K562 (cell line): ENCODE data around the gene CDCP2. TPM values are rescaled to one million over a fixed set of nuclear protein-coding genes. Genes with fewer than 3 reads are reported as not detected.

Experiments used
- ATAC-seq: fragments of 200-7000 bp; cut with Tn5 transposase; 3 replicates; pipeline ENCODE4 v1.9.1; 2020; ENCODE audit warnings: moderate library complexity
- BruUV-seq: library from RNA; stranded (reverse); fragments of 400-500 nt; replicated peaks from 2 replicates; lab custom pipeline; 2021; lab: Mats Ljungman, UMichigan
- CTCF ChIA-PET: fragments of 300-600 bp; formaldehyde crosslinking; extraction: SDS; loops from one replicate; lab custom pipeline; 2021; ENCODE audit warnings: low intra/inter-chr PET ratio; lab: Yijun Ruan, JAX
- POLR2A ChIA-PET: fragments of 300-600, 350-650 bp; sonication (Branson Sonifier 250); formaldehyde crosslinking; extraction: SDS; loops from one replicate; lab custom pipeline; 2021; ENCODE audit warnings: antibody characterized with exemption, inconsistent platforms; lab: Yijun Ruan, JAX
- DNase-seq, 4 experiments: peaks; one replicate each; pipeline versions ENCODE4 v3.0.0 to v3.0.0-alpha.2; 2011 to 2018; ENCODE audit warnings: low spot score in 3 of 4, mixed read lengths in 3 of 4; ENCODE audit errors: extremely low read depth in 1 of 4
- FAIRE-seq: peaks from 2 replicates; lab custom pipeline; 2011; peaks lifted over from hg19 to GRCh38; lab: Jason Lieb, UNC
- H2AFZ ChIP-seq: 2 replicates; pipeline ENCODE4 v1.6.0; 2011; ENCODE audit warnings: low read depth, low read length, control low read depth, inconsistent platforms
- H3K27ac ChIP-seq: fragments of 200-600 bp; 3 replicates; pipeline ENCODE4 v1.8.0; 2011; ENCODE audit warnings: low read depth, mild to moderate bottlenecking, control low read depth, inconsistent platforms, low read length, moderate library complexity, mixed read lengths; ENCODE audit errors: extremely low read depth
- H3K27me3 ChIP-seq, 2 experiments: fragments of 300-600 bp in 1 of 2; 2 replicates in 1 of 2; 3 replicates in 1 of 2; pipeline versions ENCODE4 v1.6.0 to v1.8.0; 2011; ENCODE audit warnings: inconsistent platforms in 2 of 2, low read length in 2 of 2, mild to moderate bottlenecking in 1 of 2, mixed read lengths in 1 of 2, moderate library complexity in 1 of 2; ENCODE audit not compliant: control insufficient read depth in 2 of 2, insufficient read depth in 2 of 2
- H3K36me3 ChIP-seq: fragments of 300-600 bp; 3 replicates; pipeline ENCODE4 v1.8.0; 2011; ENCODE audit warnings: mild to moderate bottlenecking, low read length, inconsistent platforms; ENCODE audit not compliant: control insufficient read depth, insufficient read depth
- H3K4me1 ChIP-seq, 2 experiments: fragments of 200-600 bp in 1 of 2; replicated peaks in 1 of 2; 2 replicates in 1 of 2; 3 replicates in 1 of 2; pipeline versions ENCODE4 v1.5.1 to v1.8.0; 2011; ENCODE audit warnings: inconsistent platforms in 2 of 2, low read length in 2 of 2, mild to moderate bottlenecking in 1 of 2, mixed read lengths in 1 of 2, moderate library complexity in 1 of 2; ENCODE audit not compliant: control insufficient read depth in 2 of 2, insufficient read depth in 2 of 2
- H3K4me2 ChIP-seq: 2 replicates; pipeline ENCODE4 v1.6.1; 2011; ENCODE audit warnings: low read length, control low read depth, inconsistent platforms, mixed read lengths; ENCODE audit not compliant: insufficient read depth
- H3K4me3 ChIP-seq: fragments of 200-600 bp; sonication (generic), shearing (Covaris generic); 2 replicates; pipeline ENCODE4 v1.5.1; 2016; ENCODE audit warnings: control low read depth, inconsistent platforms
- H3K79me2 ChIP-seq: fragments of 200-600 bp; 3 replicates; pipeline ENCODE4 v1.8.0; 2011; ENCODE audit warnings: low read length, inconsistent platforms; ENCODE audit not compliant: control insufficient read depth, insufficient read depth
- H3K9ac ChIP-seq, 2 experiments: 2 replicates each; pipeline versions ENCODE4 v1.6.0 to v1.6.1; 2011; ENCODE audit warnings: low read depth in 2 of 2, low read length in 2 of 2, control low read depth in 1 of 2, inconsistent platforms in 1 of 2, mild to moderate bottlenecking in 1 of 2, mixed read lengths in 1 of 2; ENCODE audit not compliant: insufficient read depth in 1 of 2
- H3K9me1 ChIP-seq: one replicate; pipeline ENCODE4 v1.6.0; 2011; ENCODE audit warnings: inconsistent platforms, mild to moderate bottlenecking, low read length, moderate library complexity; ENCODE audit not compliant: control insufficient read depth, insufficient read depth
- H3K9me3 ChIP-seq: replicated peaks from 2 replicates; pipeline ENCODE4 v1.5.1; 2011; ENCODE audit warnings: low read depth, low read length, inconsistent platforms; ENCODE audit not compliant: control insufficient read depth, insufficient read depth
- H4K20me1 ChIP-seq: replicated peaks from 2 replicates; pipeline ENCODE4 v1.6.1; 2011; ENCODE audit warnings: low read length, inconsistent platforms, mixed read lengths; ENCODE audit not compliant: control insufficient read depth, insufficient read depth
- BCL6 ChIP-seq: fragments of 250-450 bp; sonication (Bioruptor Pico); IDR thresholded peaks from 2 replicates; pipeline ENCODE4 v1.4.0; 2020
- BCOR ChIP-seq: fragments of 450-650 bp; IDR thresholded peaks from 2 replicates; pipeline ENCODE4 v1.6.1; 2016
- ELF4 ChIP-seq: fragments of 450-650 bp; formaldehyde crosslinking; IDR thresholded peaks from 2 replicates; pipeline ENCODE4 v1.4.0; 2022; ENCODE audit warnings: missing genetic modification characterization
- FOXJ3 ChIP-seq: sonication (generic); formaldehyde crosslinking; IDR thresholded peaks from 2 replicates; pipeline ENCODE4 v1.4.0; 2020; ENCODE audit warnings: mild to moderate bottlenecking, missing genetic modification reagents
- GABPB2 ChIP-seq: fragments of 250-450 bp; sonication (Bioruptor Pico); conservative IDR thresholded peaks from 2 replicates; pipeline ENCODE4 v1.5.1; 2021; ENCODE audit warnings: mild to moderate bottlenecking
- HMGN3 ChIP-seq: IDR thresholded peaks from 2 replicates; pipeline ENCODE4 v1.6.1; 2011; ENCODE audit warnings: borderline replicate concordance, low read depth, mild to moderate bottlenecking, mixed read lengths, low read length; ENCODE audit not compliant: insufficient read length; ENCODE audit errors: extremely low read depth
- KDM1A ChIP-seq, 2 experiments: fragments of 450-650 bp; IDR thresholded peaks; 2 replicates each; pipeline ENCODE4 v1.6.1; 2016; ENCODE audit warnings: mild to moderate bottlenecking in 2 of 2
- PHTF2 ChIP-seq: fragments of 250-450 bp; sonication (Bioruptor Pico); IDR thresholded peaks from 2 replicates; pipeline ENCODE4 v1.5.0; 2021; ENCODE audit warnings: mild to moderate bottlenecking
- RBM25 ChIP-seq: fragments of 200-400 bp; formaldehyde crosslinking; IDR thresholded peaks from 2 replicates; pipeline ENCODE4 v1.6.1; 2018; ENCODE audit warnings: low read length, low read depth, moderate library complexity; ENCODE audit not compliant: severe bottlenecking
- SAFB2 ChIP-seq: fragments of 200-400 bp; formaldehyde crosslinking; IDR thresholded peaks from 2 replicates; pipeline ENCODE4 v1.6.1; 2018; ENCODE audit warnings: borderline replicate concordance, low read length, low read depth, moderate library complexity; ENCODE audit not compliant: severe bottlenecking
- ZFP36 ChIP-seq: fragments of 150-350 bp; IDR thresholded peaks from 2 replicates; pipeline ENCODE4 v1.6.1; 2018; ENCODE audit warnings: low read length, low read depth; ENCODE audit not compliant: partially characterized antibody
- ZNF133 ChIP-seq: fragments of 250-450 bp; sonication (Bioruptor Pico); IDR thresholded peaks from 2 replicates; pipeline ENCODE4 v1.4.0; 2020; ENCODE audit warnings: mild to moderate bottlenecking
- ZNF140 ChIP-seq: fragments of 250-450 bp; sonication (Bioruptor Pico); IDR thresholded peaks from 2 replicates; pipeline ENCODE4 v1.8.0; 2021; ENCODE audit warnings: moderate library complexity, mild to moderate bottlenecking, inconsistent platforms
- ZNF449 ChIP-seq: fragments of 250-450 bp; sonication (Bioruptor Pico); IDR thresholded peaks from 2 replicates; pipeline ENCODE4 v1.8.0; 2022; ENCODE audit warnings: moderate library complexity, mild to moderate bottlenecking, inconsistent platforms
- ZNF584 ChIP-seq: fragments of 200-800 bp; sonication (Bioruptor generic); IDR thresholded peaks from 2 replicates; pipeline ENCODE4 v1.6.1; 2016; ENCODE audit warnings: low read depth, mild to moderate bottlenecking, missing genetic modification characterization, missing compliant biosample characterization
- WGBS: fragments of 100-300 bp; shearing (Covaris generic); methylation state at CpG from one replicate; pipeline ENCODE4 v1.1.6; 2016; ENCODE audit warnings: low coverage, mixed read lengths; ENCODE audit not compliant: insufficient coverage; ENCODE audit errors: missing lambda C conversion rate; 5-methylcytosine and 5-hydroxymethylcytosine counted together
- in situ Hi-C: fragments of 300-500 bp; cut with MboI; formaldehyde crosslinking; loops from 4 replicates; pipeline ENCODE4 v1.15.0; 2018; ENCODE audit warnings: inconsistent platforms, mixed read lengths
- intact Hi-C: fragments of 100-400 bp; cut with micrococcal nuclease; formaldehyde crosslinking; loops from 2 replicates; pipeline ENCODE4 v1.14.2; 2022
- polyA plus RNA-seq, 8 experiments: library from polyadenylated mRNA; depleted of rRNA in 4 of 8; stranded (reverse) in 5 of 8; unstranded in 3 of 8; fragments of >200 nt; fragmentation: Nextera tagmentation in 2 of 8; fragmentation: Illumina TruSeq in 1 of 8; extraction: Ambion mirVana in 2 of 8; extraction: Trizol in 1 of 8; gene quantifications; 2 replicates each; pipeline versions ENCODE4 v1.2.1 to v1.2.3, GENCODE V29; 2011 to 2014; ENCODE audit warnings: inconsistent platforms in 1 of 8, missing spikeins in 1 of 8
- total RNA-seq, 7 experiments: library from RNA; depleted of rRNA in 6 of 7; stranded (reverse); fragments of >200 nt in 6 of 7; fragmentation: Illumina TruSeq in 2 of 7; extraction: Trizol in 2 of 7; gene quantifications; 2 replicates each; pipeline versions ENCODE4 v1.2.1 to v1.2.3, GENCODE V29; 2011 to 2021; ENCODE audit warnings: low replicate concordance in 1 of 7
- TF ChIP-seq, protein P1 (sequence below): sonication (generic); formaldehyde crosslinking; IDR thresholded peaks from 2 replicates; pipeline ENCODE4 v1.8.1; 2022; ENCODE audit warnings: missing genetic modification reagents
- TF ChIP-seq, protein P2 (sequence below): fragments of 250-450 bp; sonication (Bioruptor Pico); IDR thresholded peaks from 2 replicates; pipeline ENCODE4 v1.8.0; 2021; ENCODE audit warnings: moderate library complexity, mild to moderate bottlenecking, inconsistent platforms
- TF ChIP-seq, protein P3 (sequence below): sonication (generic); formaldehyde crosslinking; IDR thresholded peaks from 2 replicates; pipeline ENCODE4 v1.9.0; 2022; ENCODE audit warnings: mild to moderate bottlenecking, missing genetic modification reagents

The CDCP2 gene
- total and polyA plus RNA-seq, 9 of the 15 experiments (the other 6 are each of a cell fraction or from before 2014, with no cell fraction given) = not detected

DNA sequence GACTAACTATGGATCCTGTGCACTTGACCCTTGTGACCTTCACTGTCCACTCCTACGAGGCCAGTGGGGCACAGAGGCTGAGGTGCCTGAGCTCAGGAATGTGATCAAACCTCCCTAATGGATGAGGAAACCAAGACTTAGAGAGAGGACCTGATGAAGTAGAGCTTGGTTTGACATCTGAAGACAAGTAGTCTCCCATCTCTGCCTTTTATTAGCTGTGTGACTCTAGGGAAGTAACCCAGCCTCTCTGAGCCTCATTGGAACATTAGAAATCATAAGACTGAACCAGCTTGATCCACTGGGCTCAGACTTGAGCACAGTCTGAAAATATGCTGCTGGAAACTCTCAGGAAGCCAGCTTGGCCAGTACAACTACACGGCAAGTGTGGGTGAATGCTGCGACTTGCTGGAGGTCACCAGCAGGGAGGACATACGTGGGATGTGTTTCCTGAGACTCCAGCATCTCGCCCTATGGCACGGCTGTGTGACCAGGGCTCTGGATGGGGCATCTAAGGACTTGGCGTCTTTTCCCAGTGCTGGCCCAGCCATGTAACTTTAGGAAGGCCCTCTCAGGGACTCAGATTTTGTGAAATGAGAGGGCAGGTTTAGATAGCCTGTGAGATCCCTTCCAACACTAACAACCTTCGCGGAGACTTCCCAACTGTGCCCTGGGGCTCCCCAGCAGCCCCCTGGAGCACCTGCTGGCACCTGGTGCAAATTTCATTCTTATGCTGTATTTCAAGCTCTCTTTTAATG is 10.5 kb downstream of the CDCP2 start:
- in situ Hi-C loops (no loop called here), intact Hi-C loops (no loop called here)
- H3K4me1 ChIP-seq = peaks cover 0 to 9% of the 10 kb centered on the region in 2 experiments; a peak in 2 of 5 replicates
- ChIA-PET POLR2A (interaction anchor here (0.6 to 1.6 kb wide), 3 partner anchors 13 to 21 kb away, joined by 3 to 6 read pairs (median 5); no protein-coding TSS in a partner anchor), CTCF (no interaction called here)
- no peak overlapping the region for H3K27ac ChIP-seq
- H3K9me1 ChIP-seq = no peaks in the 10 kb centered on the region
- no peak for FAIRE-seq
- WGBS = 29% methylated on average over 9 of the region's 9 CpGs
- no TSS peak for BruUV-seq
- no peak for DNase-seq
- H3K79me2 ChIP-seq = no peaks in the 10 kb centered on the region
- H3K9ac ChIP-seq = no peak overlapping the region
- no peak overlapping the region for H3K4me2 ChIP-seq
- no peaks in the 10 kb centered on the region for H3K9me3 ChIP-seq
- H3K36me3 ChIP-seq = no peaks in the 10 kb centered on the region
- peaks cover 0 to 13% of the 10 kb centered on the region in 2 experiments; a peak in 2 of 5 replicates for H3K27me3 ChIP-seq
- H2AFZ ChIP-seq = no peak overlapping the region
- 0 out of 2 replicates have a peak, but pooled peaks cover 4% of the 10 kb centered on the region for H4K20me1 ChIP-seq
- ATAC-seq = no peak
- H3K4me3 ChIP-seq = no peak overlapping the region
- TF ChIP-seq ZNF584 (CRISPR knock-in tag) (no peak), ZNF449 (CRISPR knock-in tag) (no peak), GABPB2 (no peak), HMGN3 (no peak), RBM25 (peak; percentile 59), PHTF2 (CRISPR knock-in tag) (no peak), BCOR (peak; percentile 45; the same call in 1 of the 2 replicates), ZFP36 (peak; percentile 77), ELF4 (no peak), FOXJ3 (CRISPR knock-in tag) (no peak), BCL6 (CRISPR knock-in tag) (no peak), ZNF133 (CRISPR knock-in tag) (no peak), SAFB2 (no peak), KDM1A (IDR thresholded peaks at IDR 0.05) (peak in 1 of 2 experiments; percentile 50; a peak in 1 of 4 replicates), ZNF140 (no peak)
- TF ChIP-seq, protein P1, sequence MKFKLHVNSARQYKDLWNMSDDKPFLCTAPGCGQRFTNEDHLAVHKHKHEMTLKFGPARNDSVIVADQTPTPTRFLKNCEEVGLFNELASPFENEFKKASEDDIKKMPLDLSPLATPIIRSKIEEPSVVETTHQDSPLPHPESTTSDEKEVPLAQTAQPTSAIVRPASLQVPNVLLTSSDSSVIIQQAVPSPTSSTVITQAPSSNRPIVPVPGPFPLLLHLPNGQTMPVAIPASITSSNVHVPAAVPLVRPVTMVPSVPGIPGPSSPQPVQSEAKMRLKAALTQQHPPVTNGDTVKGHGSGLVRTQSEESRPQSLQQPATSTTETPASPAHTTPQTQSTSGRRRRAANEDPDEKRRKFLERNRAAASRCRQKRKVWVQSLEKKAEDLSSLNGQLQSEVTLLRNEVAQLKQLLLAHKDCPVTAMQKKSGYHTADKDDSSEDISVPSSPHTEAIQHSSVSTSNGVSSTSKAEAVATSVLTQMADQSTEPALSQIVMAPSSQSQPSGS (CRISPR knock-in tag) = no peak
- TF ChIP-seq, protein P2, sequence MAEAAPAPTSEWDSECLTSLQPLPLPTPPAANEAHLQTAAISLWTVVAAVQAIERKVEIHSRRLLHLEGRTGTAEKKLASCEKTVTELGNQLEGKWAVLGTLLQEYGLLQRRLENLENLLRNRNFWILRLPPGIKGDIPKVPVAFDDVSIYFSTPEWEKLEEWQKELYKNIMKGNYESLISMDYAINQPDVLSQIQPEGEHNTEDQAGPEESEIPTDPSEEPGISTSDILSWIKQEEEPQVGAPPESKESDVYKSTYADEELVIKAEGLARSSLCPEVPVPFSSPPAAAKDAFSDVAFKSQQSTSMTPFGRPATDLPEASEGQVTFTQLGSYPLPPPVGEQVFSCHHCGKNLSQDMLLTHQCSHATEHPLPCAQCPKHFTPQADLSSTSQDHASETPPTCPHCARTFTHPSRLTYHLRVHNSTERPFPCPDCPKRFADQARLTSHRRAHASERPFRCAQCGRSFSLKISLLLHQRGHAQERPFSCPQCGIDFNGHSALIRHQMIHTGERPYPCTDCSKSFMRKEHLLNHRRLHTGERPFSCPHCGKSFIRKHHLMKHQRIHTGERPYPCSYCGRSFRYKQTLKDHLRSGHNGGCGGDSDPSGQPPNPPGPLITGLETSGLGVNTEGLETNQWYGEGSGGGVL (CRISPR knock-in tag) = no peak
- TF ChIP-seq, protein P3, sequence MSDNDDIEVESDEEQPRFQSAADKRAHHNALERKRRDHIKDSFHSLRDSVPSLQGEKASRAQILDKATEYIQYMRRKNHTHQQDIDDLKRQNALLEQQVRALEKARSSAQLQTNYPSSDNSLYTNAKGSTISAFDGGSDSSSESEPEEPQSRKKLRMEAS = no peak
